ENCODE measurements around the gene PURA. TPM values are rescaled to one million over a fixed set of nuclear protein-coding genes. Genes with fewer than 3 reads are reported as not detected.

The PURA gene
- 8.0 and 9.2 TPM in 2 replicates for total RNA-seq (2014; rRNA removed)
- 6.1 TPM for polyA plus RNA-seq (2012)

GRCh38 chr5:140113699-140114263 lies at the start of gene PURA:
Gene PURA, plus strand, starts transcription at chr5:140114109. Its CDS starts 73 bp downstream, at chr5:140114182.
- peak; percentile 92 for DNase-seq (ENCODE audit: low read depth)

GRCh38 chr5:140072812-140073211 lies 41.1 kb upstream of the PURA start:
- no peak for DNase-seq (ENCODE audit: low read depth)

- DNase-seq (ENCODE audit: low read depth) = peak; percentile 6
Observed at GRCh38 chr5:140073296-140073695, 40.6 kb upstream of the PURA start.

- DNase-seq (ENCODE audit: low read depth) = peak; percentile 10
Observed at GRCh38 chr5:140075371-140075770, 38.5 kb upstream of the PURA start.

GRCh38 chr5:140076142-140076541 lies 37.8 kb upstream of the PURA start:
- no peak for DNase-seq (ENCODE audit: low read depth)

GRCh38 chr5:140076788-140077187 lies 37.1 kb upstream of the PURA start:
- DNase-seq (ENCODE audit: low read depth) = no peak

- DNase-seq (ENCODE audit: low read depth) = no peak
Observed at GRCh38 chr5:140083120-140083519, 30.8 kb upstream of the PURA start.

GRCh38 chr5:140083650-140084049 lies 30.3 kb upstream of the PURA start:
- no peak for DNase-seq (ENCODE audit: low read depth)

GRCh38 chr5:140084541-140084940 lies 29.4 kb upstream of the PURA start:
- DNase-seq (ENCODE audit: low read depth) = no peak

GRCh38 chr5:140090251-140090650 lies 23.7 kb upstream of the PURA start:
- no peak for DNase-seq (ENCODE audit: low read depth)

GRCh38 chr5:140093179-140093578 lies 20.7 kb upstream of the PURA start:
- no peak for DNase-seq (ENCODE audit: low read depth)

GRCh38 chr5:140093866-140094265 lies 20.0 kb upstream of the PURA start:
- no peak for DNase-seq (ENCODE audit: low read depth)

GRCh38 chr5:140094889-140095288 lies 19.0 kb upstream of the PURA start:
- DNase-seq (ENCODE audit: low read depth) = no peak

- no peak for DNase-seq (ENCODE audit: low read depth)
Observed at GRCh38 chr5:140101179-140101578, 12.7 kb upstream of the PURA start.

- no peak for DNase-seq (ENCODE audit: low read depth)
Observed at GRCh38 chr5:140103154-140103553, 10.8 kb upstream of the PURA start.

GRCh38 chr5:140104100-140104499 lies 9.8 kb upstream of the PURA start:
- no peak for DNase-seq (ENCODE audit: low read depth)

GRCh38 chr5:140106101-140106500 lies 7.8 kb upstream of the PURA start:
- no peak for DNase-seq (ENCODE audit: low read depth)

- DNase-seq (ENCODE audit: low read depth) = no peak
Observed at GRCh38 chr5:140106805-140107311, 7.1 kb upstream of the PURA start.

GRCh38 chr5:140107312-140108092 lies 6.4 kb upstream of the PURA start:
- DNase-seq (ENCODE audit: low read depth) = peak; percentile 90

GRCh38 chr5:140108093-140109017 lies 5.6 kb upstream of the PURA start:
- DNase-seq (ENCODE audit: low read depth) = no peak

- no peak for DNase-seq (ENCODE audit: low read depth)
Observed at GRCh38 chr5:140109018-140109758, 4.7 kb upstream of the PURA start.
